NCI-H345 treated with DMSO at 0.1 percent for 48 hours (cell line): Measurements from ENCODE around the gene POFUT1.
"Not testable (repeated sequence)": the region's sequence is repeated elsewhere in the genome, so short reads cannot be mapped to it uniquely, and the experiment has no call there.

Experiments used
- DNase-seq: peaks from one replicate; lab custom pipeline; 2025; ENCODE audit not compliant: unreplicated experiment; lab: John Stamatoyannopoulos, UW

Gene POFUT1

GRCh38 chr20:32207626-32208498 is at the start of gene POFUT1, which contains the start of gene PLAGL2:
TSS of gene POFUT1 (plus strand) at chr20:32207880. CDS start at chr20:32207942, 62 bp downstream.
TSS of gene PLAGL2 (minus strand) at chr20:32207743. CDS start at chr20:32202178, 5,565 bp downstream.
- DNase-seq = peak; percentile 88

GRCh38 chr20:32158351-32158750 is 49.3 kb upstream of the POFUT1 start:
- no peak for DNase-seq

DNA sequence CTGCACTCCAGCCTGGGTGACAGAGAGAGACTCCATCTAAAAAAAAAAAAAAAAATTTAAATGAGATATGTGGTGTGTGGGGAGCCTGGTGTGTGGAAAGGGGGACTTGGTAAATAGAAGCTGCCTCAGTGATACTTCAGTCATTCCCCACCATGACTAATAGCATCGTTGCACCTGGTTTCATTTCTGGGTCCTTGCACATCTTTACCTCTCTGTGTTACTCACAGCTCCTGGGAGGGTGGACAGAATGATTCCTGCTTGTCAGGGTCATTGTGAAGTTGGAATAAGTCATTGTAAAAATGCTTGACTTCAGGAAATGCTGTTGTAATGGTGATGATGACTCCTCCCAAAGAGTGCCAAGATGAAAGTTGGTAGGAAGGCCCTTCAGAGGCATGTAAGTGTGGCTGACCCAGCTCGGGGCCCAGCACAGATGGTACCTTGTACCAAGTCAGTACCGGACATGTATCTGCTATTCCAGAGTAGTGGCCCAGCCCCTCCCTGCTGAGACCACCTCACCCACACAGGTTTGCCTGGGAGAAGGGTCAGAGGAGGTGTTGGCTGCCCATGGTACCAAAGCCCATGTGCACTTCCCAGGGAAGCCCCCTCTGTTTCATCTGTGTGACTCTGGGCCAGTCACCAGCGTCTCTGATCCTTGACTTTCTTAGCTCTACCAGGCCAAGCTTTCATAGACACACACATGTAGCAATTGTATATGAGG is 48.6 kb upstream of the POFUT1 start:
- no peak for DNase-seq

GRCh38 chr20:32159766-32160221 is 47.9 kb upstream of the POFUT1 start:
- no peak for DNase-seq

DNA sequence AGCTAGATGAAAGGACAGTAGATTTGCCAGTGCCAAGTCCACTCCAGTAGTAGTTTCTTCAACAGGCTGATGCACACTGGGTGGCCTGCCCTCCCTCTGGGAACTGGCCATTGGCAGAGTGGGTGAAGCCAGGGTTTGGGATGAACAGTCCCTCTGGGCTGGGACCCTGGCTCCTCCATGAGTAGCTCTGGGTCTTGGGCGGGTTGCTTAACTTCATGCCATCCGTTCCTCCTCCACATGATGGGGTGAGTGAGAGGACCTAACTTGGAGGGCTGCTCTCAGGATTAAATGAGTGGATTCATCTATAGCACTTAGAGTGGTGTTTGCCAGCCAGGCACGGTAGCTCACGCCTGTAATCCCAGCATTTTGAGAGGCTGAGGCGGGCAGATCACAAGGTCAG is 47.3 kb upstream of the POFUT1 start:
- no peak for DNase-seq

GRCh38 chr20:32162351-32162750 is 45.3 kb upstream of the POFUT1 start:
- DNase-seq = no peak

GRCh38 chr20:32163951-32164350 is 43.7 kb upstream of the POFUT1 start:
- DNase-seq = no peak

- no peak for DNase-seq
Observed at GRCh38 chr20:32164984-32165735, 42.5 kb upstream of the POFUT1 start.

DNA sequence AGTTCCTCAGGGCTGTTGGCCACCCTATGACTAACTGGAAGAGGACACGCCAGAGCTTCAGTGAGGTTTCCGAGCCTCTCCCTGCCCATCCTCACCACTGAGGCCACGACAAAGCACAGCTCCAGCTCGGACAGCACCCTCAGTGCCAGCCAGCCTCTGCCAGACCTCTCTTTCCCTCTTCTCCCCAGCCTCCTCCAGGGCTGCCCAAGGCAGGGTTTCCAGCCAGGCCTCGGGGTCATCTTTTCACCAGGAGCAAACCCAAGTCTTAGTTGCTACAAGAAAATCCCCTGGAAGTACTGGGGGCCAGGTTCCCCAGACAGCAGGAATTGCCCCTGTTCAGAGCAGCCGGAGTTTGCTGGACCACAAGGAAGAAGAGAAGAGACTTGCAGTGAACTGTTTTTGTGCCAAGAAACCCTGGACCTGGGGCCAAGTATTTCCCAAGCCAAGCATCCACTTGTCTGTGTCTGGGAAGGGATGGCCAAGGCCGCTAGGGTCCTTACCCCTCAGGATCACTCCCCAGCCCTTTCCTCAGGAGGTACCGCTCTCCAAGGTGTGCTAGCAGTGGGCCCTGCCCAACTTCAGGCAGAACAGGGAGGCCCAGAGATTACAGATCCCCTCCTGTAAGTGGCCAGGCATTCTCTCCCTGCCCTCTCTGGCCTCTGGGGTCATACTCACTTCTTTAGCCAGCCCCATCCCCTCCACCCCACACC is 41.7 kb upstream of the POFUT1 start:
- no peak for DNase-seq

GRCh38 chr20:32167552-32167951 is 40.1 kb upstream of the POFUT1 start:
- no peak for DNase-seq

DNA sequence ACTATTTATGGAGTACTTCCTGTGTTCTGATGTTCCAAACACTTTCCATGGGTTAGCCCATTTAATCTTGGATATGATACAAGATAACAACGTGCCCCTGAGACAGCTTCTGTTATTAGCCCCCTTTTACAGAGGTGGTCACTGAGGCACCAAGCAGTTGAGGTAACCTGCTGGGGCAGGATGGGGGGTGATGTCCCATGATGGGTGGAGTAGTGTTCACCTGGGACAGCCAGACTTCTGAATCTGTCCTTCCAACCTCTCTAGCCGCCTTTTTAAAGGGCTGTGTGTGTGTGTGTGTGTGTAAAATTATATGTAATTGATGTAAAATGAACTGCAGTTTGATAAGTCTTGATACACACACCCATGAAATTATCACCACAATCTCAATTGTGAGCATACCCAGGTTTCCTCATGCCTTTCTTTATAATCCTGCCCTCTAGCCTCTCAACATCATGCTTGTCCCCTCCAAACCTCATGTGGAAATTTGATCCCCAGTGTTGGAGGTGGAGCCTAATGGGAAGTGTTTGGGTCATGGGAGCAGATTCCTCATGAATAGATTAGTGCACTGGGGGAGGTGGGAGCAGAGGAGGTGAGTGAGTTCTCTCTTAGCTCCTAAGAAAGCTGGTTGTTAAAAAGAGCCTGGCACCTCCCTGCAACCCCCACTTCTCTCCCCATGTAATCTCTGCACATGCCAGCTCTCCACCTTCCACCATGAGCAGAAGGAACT is 39.3 kb upstream of the POFUT1 start:
- DNase-seq = no peak

- not testable (repeated sequence) for DNase-seq
Observed at GRCh38 chr20:32177696-32178095, 30.0 kb upstream of the POFUT1 start.

- no peak for DNase-seq
Observed at GRCh38 chr20:32179515-32179914, 28.2 kb upstream of the POFUT1 start.

DNA sequence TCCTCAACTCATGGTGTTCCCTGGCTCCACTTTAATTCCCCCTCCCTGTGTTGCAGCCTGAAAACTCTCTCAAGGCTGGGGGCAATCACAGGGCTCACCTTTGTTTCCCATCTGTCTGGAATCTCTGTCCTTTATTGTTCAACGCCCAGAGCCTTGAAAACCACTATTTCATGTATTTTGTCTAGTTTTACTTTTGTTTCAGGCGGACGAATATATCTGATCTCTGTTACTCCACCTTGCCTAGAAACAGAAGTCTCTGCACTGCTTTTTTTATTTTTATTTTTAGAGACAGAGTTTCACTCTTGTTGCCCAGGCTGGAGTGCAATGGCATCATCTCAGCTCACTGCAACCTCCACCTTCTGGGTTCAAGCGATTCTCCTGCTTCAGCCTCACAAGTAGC is 27.7 kb upstream of the POFUT1 start:
- no peak for DNase-seq

DNA sequence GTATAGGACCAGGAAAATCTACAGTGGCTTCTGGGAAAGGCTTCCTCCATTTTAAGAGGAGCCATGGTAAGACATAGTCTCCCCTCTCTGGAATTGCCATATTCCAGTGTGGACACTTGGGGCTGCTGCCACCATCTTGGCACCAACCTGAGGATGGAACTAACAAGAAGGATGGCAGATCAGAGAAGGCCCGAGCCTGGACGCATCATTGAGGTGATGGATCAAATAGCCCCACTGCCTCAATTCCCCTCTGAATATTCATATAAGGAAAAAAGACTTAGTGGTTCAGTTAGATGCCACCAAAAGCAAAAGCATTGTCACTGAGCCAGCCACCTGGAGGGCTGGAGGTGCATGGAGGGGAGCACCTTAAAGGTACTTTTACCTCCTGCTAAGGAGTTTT is 26.1 kb upstream of the POFUT1 start:
- no peak for DNase-seq

- DNase-seq = no peak
Observed at GRCh38 chr20:32183947-32184635, 23.6 kb upstream of the POFUT1 start.

GRCh38 chr20:32184961-32185603 is 22.6 kb upstream of the POFUT1 start:
- DNase-seq = no peak

DNA sequence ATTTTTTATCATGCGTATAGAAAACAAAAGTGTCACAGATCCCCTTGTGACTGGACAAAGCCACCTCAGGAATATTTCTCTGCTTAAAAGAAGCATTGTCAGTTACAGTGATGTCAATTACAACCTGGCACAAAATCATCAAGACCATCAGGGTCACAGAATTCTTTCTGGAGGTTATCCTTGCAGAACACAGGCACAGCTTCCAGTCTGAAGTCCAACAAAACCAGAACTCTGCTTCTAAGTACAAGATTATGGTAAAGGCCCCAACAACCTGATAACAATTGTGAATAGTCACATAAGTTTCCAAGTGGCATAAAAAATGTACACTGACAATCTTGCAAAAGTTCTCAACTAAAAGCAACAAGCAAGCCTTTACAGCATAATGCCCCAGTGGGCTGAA is 21.2 kb upstream of the POFUT1 start:
- DNase-seq = no peak
